Suprapubic skin (tissue), 3 donors: ENCODE data around the gene OR2T2.
"Not testable (repeated sequence)": the region's sequence is repeated elsewhere in the genome, so short reads cannot be mapped to it uniquely, and the experiment has no call there.

Experiments
- CTCF ChIP-seq, 2 donors: fragments of 200-600 bp in 1 of 2; fragments of 450-650 bp in 1 of 2; sonication (generic) in 1 of 2; IDR thresholded peaks; one replicate each; pipeline ENCODE4 v1.5.1; 2016 to 2019; ENCODE audit warnings: antibody characterized with exemption in 2 of 2, mild to moderate bottlenecking in 1 of 2, moderate library complexity in 1 of 2
- POLR2A ChIP-seq, 2 donors: fragments of 450-650 bp; IDR thresholded peaks; one replicate each; pipeline ENCODE4 v1.6.1; 2017; ENCODE audit warnings: antibody characterized with exemption in 2 of 2, mild to moderate bottlenecking in 2 of 2, moderate library complexity in 2 of 2

GRCh38 chr1:248473051-248473450 is 27.6 kb downstream of the OR2T2 start, which contains the start of gene OR2T3:
- not testable (repeated sequence) for TF ChIP-seq CTCF, POLR2A (IDR thresholded peaks at IDR 0.05)
